Astrocyte (in vitro differentiated cells and primary cell): Measurements from ENCODE around the gene CROCC. TPM values are rescaled to one million over a fixed set of nuclear protein-coding genes. Genes with fewer than 3 reads are reported as not detected.
A peak's percentile ranks its signal among the peaks of the same experiment; 100 is the strongest.

ENCODE experiments used
- DNase-seq: peaks from one replicate; pipeline ENCODE4 v3.0.0-alpha.2; 2010; ENCODE audit warnings: low read depth
- FAIRE-seq: peaks from 2 replicates; lab custom pipeline; 2011; peaks lifted over from hg19 to GRCh38; lab: Jason Lieb, UNC
- H2AFZ ChIP-seq: 2 replicates; pipeline ENCODE4 v1.6.0; 2012; ENCODE audit warnings: low read depth, low read length, inconsistent platforms
- H3K27ac ChIP-seq: 2 replicates; pipeline ENCODE4 v1.5.1; 2011; ENCODE audit warnings: low read depth, low read length, inconsistent platforms
- H3K27me3 ChIP-seq: 2 replicates; pipeline ENCODE4 v1.6.0; 2011; ENCODE audit warnings: low read length, inconsistent platforms; ENCODE audit not compliant: insufficient read depth
- H3K36me3 ChIP-seq: 2 replicates; pipeline ENCODE4 v1.5.1; 2011; ENCODE audit warnings: low read length, inconsistent platforms; ENCODE audit not compliant: insufficient read depth
- H3K4me1 ChIP-seq: 2 replicates; pipeline ENCODE4 v1.5.1; 2011; ENCODE audit warnings: low read length, inconsistent platforms; ENCODE audit not compliant: insufficient read depth
- H3K4me2 ChIP-seq: 2 replicates; pipeline ENCODE4 v1.6.0; 2012; ENCODE audit warnings: low read length, inconsistent platforms
- H3K4me3 ChIP-seq: 2 replicates; pipeline ENCODE4 v1.5.1; 2011; ENCODE audit warnings: low read depth, mild to moderate bottlenecking, low read length, inconsistent platforms; ENCODE audit not compliant: insufficient read depth
- H3K79me2 ChIP-seq: 2 replicates; pipeline ENCODE4 v1.6.0; 2012; ENCODE audit warnings: mild to moderate bottlenecking, low read length, inconsistent platforms; ENCODE audit not compliant: insufficient read depth
- H3K9ac ChIP-seq: 2 replicates; pipeline ENCODE4 v1.6.0; 2012; ENCODE audit warnings: mild to moderate bottlenecking, low read length, inconsistent platforms
- H3K9me3 ChIP-seq: 2 replicates; pipeline ENCODE4 v1.5.1; 2012; ENCODE audit warnings: low read depth, mild to moderate bottlenecking, low read length, inconsistent platforms; ENCODE audit not compliant: insufficient read depth
- H4K20me1 ChIP-seq: 2 replicates; pipeline ENCODE4 v1.6.0; 2012; ENCODE audit warnings: low read length, inconsistent platforms; ENCODE audit not compliant: insufficient read depth
- H3K27ac Mint-ChIP-seq: one replicate; pipeline ENCODE4 v1.8.0; 2021; ENCODE audit warnings: mild to moderate bottlenecking, mixed read lengths; ENCODE audit not compliant: unreplicated experiment
- H3K27me3 Mint-ChIP-seq: one replicate; pipeline ENCODE4 v1.8.0; 2021; ENCODE audit warnings: low read depth, mixed read lengths; ENCODE audit not compliant: unreplicated experiment
- H3K36me3 Mint-ChIP-seq: one replicate; pipeline ENCODE4 v1.8.0; 2021; ENCODE audit warnings: low read depth, mixed read lengths; ENCODE audit not compliant: unreplicated experiment
- H3K4me1 Mint-ChIP-seq: one replicate; pipeline ENCODE4 v1.8.0; 2021; ENCODE audit warnings: low read depth, mixed read lengths; ENCODE audit not compliant: unreplicated experiment
- H3K4me3 Mint-ChIP-seq: one replicate; pipeline ENCODE4 v1.8.0; 2021; ENCODE audit warnings: mild to moderate bottlenecking, moderate library complexity, mixed read lengths; ENCODE audit not compliant: unreplicated experiment
- H3K9me3 Mint-ChIP-seq: one replicate; pipeline ENCODE4 v1.8.0; 2021; ENCODE audit warnings: mild to moderate bottlenecking, mixed read lengths; ENCODE audit not compliant: unreplicated experiment
- CTCF ChIP-seq: IDR thresholded peaks from 2 replicates; pipeline ENCODE4 v1.5.1; 2011; ENCODE audit warnings: low read depth, mild to moderate bottlenecking, inconsistent platforms, low read length, moderate library complexity; ENCODE audit not compliant: insufficient read depth
- EZH2 ChIP-seq: IDR thresholded peaks from 2 replicates; pipeline ENCODE4 v1.6.1; 2012; ENCODE audit warnings: mild to moderate bottlenecking, low read length, inconsistent platforms; ENCODE audit not compliant: insufficient read depth
- total RNA-seq: library from RNA; stranded (reverse); gene quantifications from 2 replicates; pipeline ENCODE4 v1.2.1, GENCODE V29; 2021

The CROCC gene
- total RNA-seq, 1 donor from 2014 or later, result 12.1 TPM

- no peaks in the 10 kb centered on the region for H3K27me3 ChIP-seq
- TF ChIP-seq CTCF, result no peak
- TF ChIP-seq EZH2, result no peak
- Mint-ChIP-seq H3K4me3 (no peak overlapping the region), H3K36me3 (peaks cover 17% of the 10 kb centered on the region), H3K27me3 (no peaks in the 10 kb centered on the region), H3K27ac (peak overlapping the region; percentile 28), H3K9me3 (no peaks in the 10 kb centered on the region), H3K4me1 (peaks cover 28% of the 10 kb centered on the region)
- peaks cover 32% of the 10 kb centered on the region for H3K4me1 ChIP-seq
- peaks cover 2% of the 10 kb centered on the region for H3K79me2 ChIP-seq
- H3K4me3 ChIP-seq, result no peak overlapping the region
- H3K4me2 ChIP-seq, result peak overlapping the region; percentile 44
- H3K36me3 ChIP-seq, result peaks cover 22% of the 10 kb centered on the region
- peak overlapping the region; percentile 15 for H3K9ac ChIP-seq
- peaks cover 4% of the 10 kb centered on the region for H4K20me1 ChIP-seq
- peak overlapping the region; percentile 28 for H3K27ac ChIP-seq
- DNase-seq (peak; percentile 80), FAIRE-seq (peak; percentile 5)
- H2AFZ ChIP-seq, result no peak overlapping the region
- no peaks in the 10 kb centered on the region for H3K9me3 ChIP-seq
Measured at GRCh38 chr1:17016317-17016661, 94.6 kb downstream of the CROCC start.

- H3K27me3 ChIP-seq, result no peaks in the 10 kb centered on the region
- DNase-seq (no peak), FAIRE-seq (no peak)
- no peak overlapping the region for H3K4me2 ChIP-seq
- Mint-ChIP-seq H3K27me3 (no peaks in the 10 kb centered on the region), H3K9me3 (no peaks in the 10 kb centered on the region), H3K27ac (no peak overlapping the region), H3K36me3 (peaks cover 22% of the 10 kb centered on the region), H3K4me1 (peaks cover 28% of the 10 kb centered on the region), H3K4me3 (no peak overlapping the region)
- H3K9ac ChIP-seq, result no peak overlapping the region
- H3K36me3 ChIP-seq, result peaks cover 25% of the 10 kb centered on the region
- no peak overlapping the region for H2AFZ ChIP-seq
- H3K79me2 ChIP-seq, result no peaks in the 10 kb centered on the region
- peaks cover 4% of the 10 kb centered on the region for H4K20me1 ChIP-seq
- no peak overlapping the region for H3K4me3 ChIP-seq
- TF ChIP-seq CTCF (no peak), EZH2 (no peak)
- peaks cover 25% of the 10 kb centered on the region for H3K4me1 ChIP-seq
- no peak overlapping the region for H3K27ac ChIP-seq
- H3K9me3 ChIP-seq, result no peaks in the 10 kb centered on the region
Measured at GRCh38 chr1:17017435-17017834, 95.7 kb downstream of the CROCC start.

GRCh38 chr1:17018849-17019248 lies 97.1 kb downstream of the CROCC start:
- Histone ChIP-seq H3K4me1 (peaks cover 13% of the 10 kb centered on the region), H3K79me2 (no peaks in the 10 kb centered on the region), H3K36me3 (peaks cover 37% of the 10 kb centered on the region), H3K4me3 (no peak overlapping the region), H3K9me3 (no peaks in the 10 kb centered on the region), H2AFZ (no peak overlapping the region), H3K4me2 (no peak overlapping the region), H3K27ac (no peak overlapping the region), H3K9ac (no peak overlapping the region), H3K27me3 (no peaks in the 10 kb centered on the region), H4K20me1 (peaks cover 9% of the 10 kb centered on the region)
- Mint-ChIP-seq H3K36me3 (peaks cover 22% of the 10 kb centered on the region), H3K9me3 (no peaks in the 10 kb centered on the region), H3K4me1 (peaks cover 23% of the 10 kb centered on the region), H3K27ac (no peak overlapping the region), H3K27me3 (no peaks in the 10 kb centered on the region), H3K4me3 (no peak overlapping the region)
- no peak for FAIRE-seq
- TF ChIP-seq EZH2 (no peak), CTCF (no peak)
- DNase-seq, result no peak
